Prostate gland (tissue), 2 donors: ENCODE data around the gene S100A5. TPM values are rescaled to one million over a fixed set of nuclear protein-coding genes. Genes with fewer than 3 reads are reported as not detected.
"Not testable (repeated sequence)": the region's sequence is repeated elsewhere in the genome, so short reads cannot be mapped to it uniquely, and the experiment has no call there.

Experiments used
- DNase-seq: peaks from one replicate; pipeline ENCODE4 v3.0.0-alpha.2; 2019; ENCODE audit warnings: low spot score
- H3K27ac ChIP-seq, 2 donors: fragments of 200-600 bp; sonication (generic); 2 replicates each; pipeline ENCODE4 v1.5.1; 2017 to 2019
- H3K27me3 ChIP-seq: fragments of 200-600 bp; sonication (generic); replicated peaks from 2 replicates; pipeline ENCODE4 v1.5.1; 2019; ENCODE audit not compliant: insufficient read depth
- H3K36me3 ChIP-seq, 2 donors: fragments of 200-600 bp; sonication (generic); 1 replicate in 1 of 2; 2 replicates in 1 of 2; pipeline versions ENCODE4 v1.5.1 to v1.8.1; 2017 to 2019
- H3K4me1 ChIP-seq: fragments of 200-600 bp; sonication (generic); replicated peaks from 2 replicates; pipeline ENCODE4 v1.5.1; 2019
- H3K4me3 ChIP-seq, 2 donors: fragments of 200-600 bp; sonication (generic); 2 replicates each; pipeline ENCODE4 v1.5.1; 2017 to 2019
- H3K9me3 ChIP-seq: fragments of 200-600 bp; sonication (generic); 2 replicates; pipeline ENCODE4 v1.5.1; 2017
- CTCF ChIP-seq, 4 experiments: fragments of 200-600 bp in 2 of 4; fragments of 450-650 bp in 2 of 4; sonication (generic) in 2 of 4; IDR thresholded peaks; 1 replicate in 3 of 4; 2 replicates in 1 of 4; pipeline ENCODE4 v1.5.1; 2016 to 2019; ENCODE audit warnings: antibody characterized with exemption in 4 of 4, mild to moderate bottlenecking in 2 of 4, moderate library complexity in 2 of 4
- POLR2A ChIP-seq: fragments of 450-650 bp; IDR thresholded peaks from one replicate; pipeline ENCODE4 v1.6.1; 2016; ENCODE audit warnings: antibody characterized with exemption, mild to moderate bottlenecking
- POLR2AphosphoS5 ChIP-seq: sonication (generic); formaldehyde crosslinking; IDR thresholded peaks from one replicate; pipeline ENCODE4 v1.6.1; 2017; ENCODE audit warnings: antibody characterized with exemption
- WGBS: methylation state at CpG from one replicate; pipeline ENCODE4 v1.1.5; 2018; 5-methylcytosine and 5-hydroxymethylcytosine counted together
- intact Hi-C: fragments of 100-400 bp; cut with DNase I; formaldehyde crosslinking; loops from one replicate; pipeline ENCODE4 v1.14.2; 2022
- total RNA-seq, 2 donors: library from RNA; depleted of rRNA; stranded (reverse); fragments of >200 nt; gene quantifications; one replicate each; pipeline ENCODE4 v1.1.0, GENCODE V29; 2016

Gene S100A5
- not detected for total RNA-seq

DNA sequence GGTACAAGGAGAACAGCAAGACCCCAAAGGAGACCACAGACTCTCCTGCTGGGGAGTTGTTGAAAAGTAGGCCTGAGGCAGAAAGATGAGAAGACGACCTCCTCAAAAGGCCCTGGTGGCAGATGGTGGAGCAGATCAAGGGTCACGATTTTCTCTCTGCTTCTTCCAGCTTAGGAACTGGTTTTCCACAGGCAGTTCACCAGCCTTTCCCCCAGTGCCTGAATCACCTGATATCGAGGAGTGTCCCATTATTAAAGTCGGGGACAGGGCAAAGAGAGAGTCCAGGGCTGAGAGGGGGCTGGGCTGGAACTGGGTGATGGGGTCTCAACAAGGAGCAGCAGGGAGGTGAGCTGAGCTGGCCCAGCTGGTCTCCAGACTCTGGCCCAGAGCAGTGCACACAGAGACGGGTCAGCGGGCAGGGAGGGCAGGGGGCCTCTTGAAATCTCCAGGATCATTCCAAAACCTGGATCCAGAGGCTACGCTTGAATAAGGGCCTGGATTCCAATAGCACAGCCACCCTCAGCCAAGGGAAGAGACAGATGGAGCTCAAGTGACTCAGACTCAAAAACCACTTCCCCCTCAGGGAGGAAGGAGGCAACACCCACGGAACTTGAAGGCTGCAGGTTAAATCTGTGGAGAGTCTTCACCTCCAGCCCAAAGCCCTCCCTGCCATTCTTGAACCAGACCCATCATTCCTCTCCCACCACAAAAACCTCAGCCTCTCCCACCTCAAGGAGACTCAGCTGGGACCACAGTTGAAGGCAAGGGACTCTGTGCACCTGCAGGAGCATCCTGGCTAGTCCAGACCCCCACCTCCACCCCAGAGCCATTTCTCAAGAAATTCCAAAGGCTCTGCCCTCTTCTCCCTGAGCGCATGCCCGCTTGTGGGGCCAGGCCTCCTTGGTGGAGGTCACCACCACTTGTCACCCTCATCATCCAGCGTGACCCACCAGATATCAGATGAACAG, at the start of gene S100A5:
Gene S100A5, minus strand, starts transcription at position 541 of the 968 bp plus-strand sequence. CDS start 743 bp downstream, outside the sequence.
- Histone ChIP-seq H3K4me1 (peaks cover 3% of the 10 kb centered on the region), H3K36me3 (no peaks in the 10 kb centered on the region), H3K4me3 (no peak within 1 kb of the TSS), H3K9me3 (no peaks in the 10 kb centered on the region), H3K27me3 (no peaks in the 10 kb centered on the region), H3K27ac (no peak within 1 kb of the TSS)
- no peak for DNase-seq
- TF ChIP-seq POLR2AphosphoS5 (no peak), CTCF (IDR thresholded peaks at IDR 0.05) (no peak), POLR2A (no peak)
- intact Hi-C loops: no loop called here
- WGBS: 87% methylated on average over 11 of the region's 11 CpGs

DNA sequence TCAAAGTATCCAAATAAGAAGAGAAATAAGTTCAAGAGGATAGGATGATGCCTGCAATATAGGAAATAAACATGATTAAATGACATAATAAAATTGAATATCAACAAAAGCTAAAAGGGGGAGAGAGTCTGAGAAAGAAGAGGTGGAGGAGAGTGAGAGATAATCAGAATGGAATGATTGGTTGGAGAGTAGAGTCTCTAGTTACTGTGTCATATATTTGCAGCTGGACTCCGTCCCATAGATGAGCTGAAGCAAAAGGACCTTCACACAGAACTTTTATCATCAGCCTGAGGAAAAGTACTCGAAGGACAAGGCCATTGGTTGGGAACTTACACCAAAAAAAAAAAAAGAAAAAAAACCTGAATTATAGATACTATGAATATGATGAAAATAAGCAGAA, 47.7 kb upstream of the S100A5 start:
- Histone ChIP-seq H3K4me3 (no peak overlapping the region), H3K4me1 (no peaks in the 10 kb centered on the region), H3K27ac (no peak overlapping the region), H3K9me3 (no peaks in the 10 kb centered on the region), H3K36me3 (no peaks in the 10 kb centered on the region), H3K27me3 (no peaks in the 10 kb centered on the region)
- TF ChIP-seq POLR2AphosphoS5 (no peak), CTCF (IDR thresholded peaks at IDR 0.05) (no peak), POLR2A (no peak)
- WGBS: 91% methylated on average over 2 of the region's 2 CpGs
- intact Hi-C loops: no loop called here
- no peak for DNase-seq

- H3K27ac ChIP-seq, intact Hi-C loops: not testable (repeated sequence)
These were observed 47.3 kb upstream of the S100A5 start for GRCh38 chr1:153588033-153588432.

DNA sequence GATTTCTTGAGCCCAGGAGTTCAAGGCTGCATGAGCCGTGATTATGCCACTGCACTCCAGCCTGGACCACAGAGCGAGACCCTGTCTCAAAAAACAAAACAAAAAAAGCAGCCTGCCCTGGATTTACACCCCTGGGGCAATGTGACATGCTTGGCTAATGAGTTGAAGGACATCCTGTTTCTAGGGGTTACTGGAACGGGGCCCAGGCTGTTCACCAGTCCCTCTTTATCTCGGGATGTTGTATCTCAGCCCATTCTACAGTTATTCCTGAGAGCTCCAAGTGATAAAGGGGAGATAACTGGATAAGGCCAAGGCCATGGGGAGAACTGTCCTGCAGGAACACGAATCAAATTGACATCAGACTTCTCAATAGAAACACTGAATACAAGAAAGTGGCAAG, 46.6 kb upstream of the S100A5 start:
- TF ChIP-seq POLR2AphosphoS5 (no peak), CTCF (IDR thresholded peaks at IDR 0.05) (no peak), POLR2A (no peak)
- H3K36me3 ChIP-seq: no peaks in the 10 kb centered on the region
- no peaks in the 10 kb centered on the region for H3K4me1 ChIP-seq
- intact Hi-C loops: no loop called here
- 65% methylated on average over 5 of the region's 5 CpGs for WGBS
- no peaks in the 10 kb centered on the region for H3K27me3 ChIP-seq
- H3K4me3 ChIP-seq: no peak overlapping the region
- H3K9me3 ChIP-seq: no peaks in the 10 kb centered on the region
- no peak for DNase-seq
- no peak overlapping the region for H3K27ac ChIP-seq

More at GRCh38 chr1:153588033-153588432, 47.3 kb upstream of the S100A5 start:
- WGBS: 91% methylated on average over 10 of the region's 10 CpGs
- not testable (repeated sequence) for H3K4me3 ChIP-seq, H3K27me3 ChIP-seq, H3K4me1 ChIP-seq, DNase-seq, H3K36me3 ChIP-seq, H3K9me3 ChIP-seq

DNA sequence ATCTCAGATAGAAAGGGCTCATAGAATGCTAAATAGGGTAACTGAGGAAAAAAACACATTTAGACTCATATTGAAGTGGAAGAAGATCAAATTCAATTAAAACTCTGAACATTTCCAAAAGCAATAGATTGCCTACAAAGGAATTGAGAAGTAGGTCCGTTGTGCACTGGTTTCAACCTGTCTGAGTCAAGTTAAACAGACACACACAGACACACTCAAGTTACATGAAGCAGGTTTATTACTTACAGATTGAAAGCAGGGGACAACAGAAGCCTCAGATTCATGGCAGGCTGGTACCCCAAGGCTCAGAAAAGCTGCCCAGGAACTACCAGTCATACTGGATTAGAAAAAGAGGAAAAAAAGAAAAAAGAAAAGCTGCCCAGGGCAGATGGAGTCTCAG, 45.6 kb upstream of the S100A5 start:
- Histone ChIP-seq H3K36me3 (no peaks in the 10 kb centered on the region), H3K9me3 (no peaks in the 10 kb centered on the region), H3K4me3 (no peak overlapping the region), H3K27me3 (no peaks in the 10 kb centered on the region), H3K27ac (no peak overlapping the region), H3K4me1 (no peaks in the 10 kb centered on the region)
- TF ChIP-seq CTCF (IDR thresholded peaks at IDR 0.05): no peak
- TF ChIP-seq POLR2A: no peak
- TF ChIP-seq POLR2AphosphoS5: no peak
- intact Hi-C loops: no loop called here
- DNase-seq: no peak
- WGBS: 9% methylated on average over 1 of the region's 1 CpG
